Fibroblast of pulmonary artery (primary cell): ENCODE data around the gene PRKG2.

Experiments
- DNase-seq: peaks from one replicate; pipeline ENCODE4 v3.0.0-alpha.2; 2010; ENCODE audit warnings: low read depth
- H3K4me3 ChIP-seq: replicated peaks from 2 replicates; pipeline ENCODE4 v1.5.1; 2011; ENCODE audit warnings: low read depth, mild to moderate bottlenecking, control low read depth, low read length, moderate library complexity
- TF ChIP-seq, protein P1 (sequence below): IDR thresholded peaks from 2 replicates; pipeline ENCODE4 v1.5.1; 2011; ENCODE audit warnings: mild to moderate bottlenecking, control low read depth, low read length, inconsistent platforms; ENCODE audit errors: missing control alignments

PRKG2 gene

GRCh38 chr4:81102107-81102506, 112.9 kb downstream of the PRKG2 start:
- TF ChIP-seq, protein P1, sequence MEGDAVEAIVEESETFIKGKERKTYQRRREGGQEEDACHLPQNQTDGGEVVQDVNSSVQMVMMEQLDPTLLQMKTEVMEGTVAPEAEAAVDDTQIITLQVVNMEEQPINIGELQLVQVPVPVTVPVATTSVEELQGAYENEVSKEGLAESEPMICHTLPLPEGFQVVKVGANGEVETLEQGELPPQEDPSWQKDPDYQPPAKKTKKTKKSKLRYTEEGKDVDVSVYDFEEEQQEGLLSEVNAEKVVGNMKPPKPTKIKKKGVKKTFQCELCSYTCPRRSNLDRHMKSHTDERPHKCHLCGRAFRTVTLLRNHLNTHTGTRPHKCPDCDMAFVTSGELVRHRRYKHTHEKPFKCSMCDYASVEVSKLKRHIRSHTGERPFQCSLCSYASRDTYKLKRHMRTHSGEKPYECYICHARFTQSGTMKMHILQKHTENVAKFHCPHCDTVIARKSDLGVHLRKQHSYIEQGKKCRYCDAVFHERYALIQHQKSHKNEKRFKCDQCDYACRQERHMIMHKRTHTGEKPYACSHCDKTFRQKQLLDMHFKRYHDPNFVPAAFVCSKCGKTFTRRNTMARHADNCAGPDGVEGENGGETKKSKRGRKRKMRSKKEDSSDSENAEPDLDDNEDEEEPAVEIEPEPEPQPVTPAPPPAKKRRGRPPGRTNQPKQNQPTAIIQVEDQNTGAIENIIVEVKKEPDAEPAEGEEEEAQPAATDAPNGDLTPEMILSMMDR = no peak

DNA sequence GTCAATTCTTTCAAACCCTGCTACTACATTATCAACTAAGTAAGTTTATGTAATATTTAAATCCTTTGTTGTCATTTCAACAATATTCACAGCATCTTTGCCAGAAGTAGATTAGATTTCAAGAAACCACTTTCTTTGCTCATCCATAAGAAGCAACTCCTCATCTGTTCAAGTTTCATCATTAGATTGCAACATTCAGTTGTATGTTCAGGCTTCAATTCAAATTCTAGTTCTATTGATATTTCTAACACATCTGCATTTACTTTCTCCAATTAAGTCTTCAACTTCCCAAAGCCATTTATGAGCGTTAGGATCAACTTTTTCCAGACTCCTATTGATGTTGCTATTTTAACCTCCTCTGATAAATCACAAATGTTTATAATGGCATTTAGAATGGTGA, 118.5 kb downstream of the PRKG2 start:
- peak; percentile 3 for DNase-seq
- no peak overlapping the region for H3K4me3 ChIP-seq
- TF ChIP-seq, protein P1 = no peak

More at GRCh38 chr4:81102107-81102506, 112.9 kb downstream of the PRKG2 start:
- no peak for DNase-seq
- no peak overlapping the region for H3K4me3 ChIP-seq

DNA sequence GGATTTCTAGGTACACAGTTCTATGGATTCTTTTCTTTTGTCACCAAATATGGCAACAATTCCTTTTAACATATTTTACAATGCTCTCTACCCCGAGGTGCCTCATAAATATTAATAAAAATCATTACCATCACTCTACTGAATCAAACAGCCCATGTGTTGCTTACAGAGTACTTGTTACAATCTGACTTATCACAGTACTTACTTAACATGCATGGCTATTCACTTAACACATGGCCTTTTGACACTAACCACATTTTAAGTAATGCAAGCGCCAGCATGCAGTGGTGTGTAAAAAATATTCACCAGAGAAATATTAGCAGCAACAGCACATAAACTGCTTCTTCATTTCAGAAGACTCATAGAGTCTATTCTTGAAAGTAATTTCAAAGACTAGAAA, 119.6 kb downstream of the PRKG2 start:
- TF ChIP-seq, protein P1 = no peak
- no peak overlapping the region for H3K4me3 ChIP-seq
- DNase-seq = no peak

DNA sequence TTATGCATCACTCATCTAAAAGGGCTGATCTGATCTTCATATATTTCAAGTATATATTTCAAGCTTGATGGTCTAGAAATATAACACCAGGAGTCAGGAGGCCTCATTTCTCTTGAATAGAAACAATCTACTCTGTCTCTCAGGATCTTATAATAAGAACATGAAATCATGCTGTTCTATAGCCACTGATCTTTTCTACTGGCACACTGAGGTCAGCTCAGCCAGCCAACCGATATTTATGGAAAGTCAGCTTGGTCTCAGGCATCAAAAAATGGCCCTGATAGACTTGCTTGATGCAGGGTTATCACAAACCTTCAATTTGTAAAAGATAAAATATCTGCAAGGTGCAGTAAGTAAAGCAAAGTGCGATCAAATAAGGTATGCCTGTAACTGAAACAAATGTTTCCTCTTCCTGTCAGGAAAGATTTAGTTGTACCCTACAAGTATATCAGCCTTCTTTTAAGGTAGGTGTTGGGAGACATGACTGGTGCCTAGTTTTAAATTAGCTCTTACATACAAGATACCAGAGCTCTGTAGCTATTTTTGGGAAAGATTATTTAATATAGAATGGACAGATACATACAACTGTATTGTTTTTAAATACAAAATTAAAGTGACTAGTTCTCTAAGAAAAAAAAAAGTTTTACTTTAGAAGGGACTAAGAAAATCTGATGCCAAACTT, 121.2 kb downstream of the PRKG2 start:
- no peak overlapping the region for H3K4me3 ChIP-seq
- TF ChIP-seq, protein P1 = no peak
- DNase-seq = no peak

DNA sequence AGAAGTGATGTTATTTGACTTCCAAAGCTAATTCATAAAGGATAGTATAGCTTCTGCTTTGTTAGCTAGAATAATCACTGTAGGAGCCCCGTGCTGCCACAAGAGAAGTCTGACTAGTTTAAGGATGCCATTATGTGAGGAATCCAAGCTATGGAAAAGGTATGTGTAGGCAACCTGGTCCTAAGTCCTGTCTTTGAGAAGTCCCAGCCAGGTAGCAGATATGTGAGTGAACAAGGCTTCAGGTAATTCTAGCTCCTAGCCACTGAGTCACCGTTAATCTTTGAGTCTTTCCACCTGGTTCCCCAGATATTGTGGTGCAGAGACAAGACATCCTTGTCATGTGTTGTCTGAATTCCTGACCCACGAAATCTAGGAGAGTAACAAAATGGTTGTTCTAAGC, 129.0 kb downstream of the PRKG2 start:
- H3K4me3 ChIP-seq = no peak overlapping the region
- no peak for DNase-seq
- TF ChIP-seq, protein P1 = no peak

GRCh38 chr4:81085291-81085690, 129.7 kb downstream of the PRKG2 start:
- no peak overlapping the region for H3K4me3 ChIP-seq
- peak; percentile 25 for DNase-seq
- TF ChIP-seq, protein P1 = no peak

DNA sequence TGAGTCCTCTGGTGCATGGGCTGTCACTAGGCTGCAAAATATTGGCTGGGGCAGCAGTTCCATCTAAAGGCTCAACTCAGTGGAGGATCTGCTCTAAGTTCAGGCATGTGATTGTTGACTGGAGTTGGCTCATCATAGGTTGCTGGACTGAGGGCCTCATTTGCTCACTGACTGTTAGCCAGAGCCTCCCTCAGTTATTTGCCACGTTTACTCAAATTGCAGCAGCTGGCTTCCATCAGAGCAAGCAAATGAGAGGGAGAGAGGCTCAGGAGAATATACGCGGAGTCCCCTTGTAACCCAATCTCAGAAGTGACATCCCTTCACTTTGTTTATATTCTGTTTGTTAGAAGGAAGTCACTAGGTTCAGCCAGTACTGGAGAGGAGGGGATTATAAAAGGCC, 130.4 kb downstream of the PRKG2 start:
- TF ChIP-seq, protein P1 = no peak
- no peak overlapping the region for H3K4me3 ChIP-seq
- DNase-seq = peak; percentile 16
